HUES6 (cell line): ENCODE results near the gene UMODL1.

Source experiments
- H3K27ac ChIP-seq: 2 replicates; pipeline ENCODE4 v1.7.0; 2013; ENCODE audit warnings: low read depth, mild to moderate bottlenecking, low read length, inconsistent platforms
- H3K27me3 ChIP-seq: 2 replicates; pipeline ENCODE4 v1.6.1; 2013; ENCODE audit warnings: low read length; ENCODE audit not compliant: control insufficient read depth, insufficient read depth
- H3K36me3 ChIP-seq: 2 replicates; pipeline ENCODE4 v1.6.1; 2013; ENCODE audit warnings: low read length; ENCODE audit not compliant: control insufficient read depth, insufficient read depth
- H3K4me1 ChIP-seq: 2 replicates; pipeline ENCODE4 v1.6.1; 2013; ENCODE audit warnings: low read length; ENCODE audit not compliant: control insufficient read depth, insufficient read depth
- H3K4me3 ChIP-seq: 2 replicates; pipeline ENCODE4 v1.5.1; 2013; ENCODE audit warnings: low read depth, low read length
- H3K9ac ChIP-seq: one replicate; pipeline ENCODE4 v1.6.1; 2013; ENCODE audit warnings: mild to moderate bottlenecking, low read length
- H3K9me3 ChIP-seq: 2 replicates; pipeline ENCODE4 v1.6.1; 2013; ENCODE audit warnings: low read depth, low read length; ENCODE audit not compliant: control insufficient read depth, insufficient read depth

UMODL1 gene

DNA sequence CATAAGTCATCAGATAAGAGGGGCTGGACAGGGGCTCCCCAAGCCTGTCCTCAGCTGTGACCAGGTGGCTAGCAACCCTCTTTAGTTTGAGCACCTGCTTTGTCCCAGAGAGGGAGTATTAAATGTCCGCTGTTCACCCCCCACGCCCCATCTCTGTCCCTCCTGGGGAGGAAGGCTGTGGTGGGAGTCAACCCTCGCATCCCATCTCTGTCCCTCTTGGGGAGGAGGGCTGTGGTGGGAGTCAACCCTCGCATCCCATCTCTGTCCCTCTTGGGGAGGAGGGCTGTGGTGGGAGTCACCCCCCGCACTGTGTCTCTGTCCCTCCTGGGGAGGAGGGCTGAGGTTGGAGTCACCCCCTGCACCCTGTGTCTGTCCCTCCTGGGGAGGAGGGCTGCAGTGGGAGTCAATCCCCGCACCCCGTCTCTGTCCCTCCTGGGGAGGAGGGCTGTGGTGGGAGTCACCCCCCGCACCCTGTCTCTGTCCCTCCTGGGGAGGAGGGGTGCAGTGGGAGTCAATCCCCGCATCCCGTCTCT, 75.2 kb downstream of the UMODL1 start:
- H3K9me3 ChIP-seq, result no peaks in the 10 kb centered on the region
- peaks cover 6% of the 10 kb centered on the region; the same call in 1 of the 2 replicates for H3K4me1 ChIP-seq
- H3K4me3 ChIP-seq, result no peak overlapping the region
- no peaks in the 10 kb centered on the region for H3K27me3 ChIP-seq
- no peaks in the 10 kb centered on the region for H3K36me3 ChIP-seq
- no peak overlapping the region for H3K9ac ChIP-seq
- no peak overlapping the region for H3K27ac ChIP-seq

DNA sequence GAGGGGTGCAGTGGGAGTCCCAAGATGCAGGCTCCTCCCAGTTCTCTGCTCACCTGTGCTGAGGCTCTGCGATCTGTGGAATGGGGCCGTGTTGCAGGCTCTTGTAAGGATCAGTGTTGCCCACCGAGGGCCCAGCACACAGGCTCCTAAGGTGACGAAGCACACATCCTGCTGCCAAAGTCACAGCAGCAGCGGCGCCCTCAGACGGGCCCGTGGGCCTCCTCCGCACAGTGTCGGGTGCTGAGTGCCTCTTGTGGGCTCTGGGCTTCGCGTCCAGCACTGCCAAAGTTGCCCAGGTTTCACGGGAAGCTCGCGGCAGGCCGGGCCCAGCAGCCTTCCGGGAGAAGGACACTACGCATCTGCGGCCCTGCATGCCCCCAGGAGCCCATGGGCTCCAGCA, 75.7 kb downstream of the UMODL1 start:
- Histone ChIP-seq H3K4me3 (no peak overlapping the region), H3K27me3 (no peaks in the 10 kb centered on the region), H3K27ac (no peak overlapping the region), H3K36me3 (no peaks in the 10 kb centered on the region), H3K4me1 (peaks cover 6% of the 10 kb centered on the region; the same call in 1 of the 2 replicates), H3K9ac (no peak overlapping the region), H3K9me3 (no peaks in the 10 kb centered on the region)

DNA sequence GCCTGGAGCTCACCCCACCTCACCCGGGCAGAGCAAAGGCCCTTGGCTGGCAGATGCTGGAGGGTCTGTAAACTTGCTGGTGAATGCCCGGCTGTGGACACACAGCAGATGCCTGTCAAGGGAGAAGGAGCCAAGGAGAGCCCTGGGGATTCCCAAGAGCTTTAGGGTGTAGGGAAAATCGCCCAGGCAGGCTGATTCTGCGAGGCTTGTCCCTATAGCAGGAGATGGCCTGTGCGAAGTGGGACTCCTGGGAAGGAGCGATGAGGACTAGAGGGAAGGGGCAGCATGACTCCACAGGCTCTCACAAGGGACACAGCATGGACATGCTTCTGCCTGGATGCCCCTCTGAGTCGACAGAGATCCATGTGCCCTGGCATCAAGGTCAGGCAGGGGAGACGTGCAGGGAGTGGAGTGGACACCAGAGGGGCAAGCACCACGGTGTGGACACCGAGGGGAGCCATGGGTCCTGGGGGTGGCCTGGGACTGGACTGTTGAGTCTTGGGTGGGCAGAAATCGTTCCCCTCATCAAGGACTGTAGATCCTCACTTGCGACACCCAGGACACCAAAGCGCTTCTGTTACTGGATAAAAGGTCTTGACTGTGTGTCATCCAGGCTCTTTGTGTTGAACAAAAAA, 76.4 kb downstream of the UMODL1 start:
- H3K4me3 ChIP-seq, result no peak overlapping the region
- H3K4me1 ChIP-seq, result peaks cover 6% of the 10 kb centered on the region; the same call in 1 of the 2 replicates
- no peak overlapping the region for H3K9ac ChIP-seq
- H3K9me3 ChIP-seq, result no peaks in the 10 kb centered on the region
- no peaks in the 10 kb centered on the region for H3K36me3 ChIP-seq
- no peaks in the 10 kb centered on the region for H3K27me3 ChIP-seq
- no peak overlapping the region for H3K27ac ChIP-seq

DNA sequence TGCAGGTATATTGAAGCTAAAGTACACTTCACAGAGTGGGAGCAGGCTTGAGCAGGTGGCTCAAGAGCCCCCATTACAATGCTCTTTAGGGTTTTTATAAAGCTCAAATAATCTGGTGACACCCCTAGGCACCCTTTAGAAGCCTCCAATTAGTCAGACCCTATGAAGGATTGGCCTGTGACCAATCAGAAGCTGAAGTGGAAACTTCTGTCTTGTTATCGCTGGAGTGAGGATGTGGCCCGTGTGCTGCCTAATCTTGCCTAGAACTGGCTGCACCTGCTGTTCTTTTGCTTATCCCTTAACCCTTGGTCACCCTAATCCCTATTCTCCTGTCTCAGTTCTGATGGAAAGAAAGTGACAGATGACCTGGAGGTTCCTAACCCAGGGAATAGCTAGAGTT, 77.0 kb downstream of the UMODL1 start:
- Histone ChIP-seq H3K9me3 (no peaks in the 10 kb centered on the region), H3K9ac (no peak overlapping the region), H3K27ac (no peak overlapping the region)

DNA sequence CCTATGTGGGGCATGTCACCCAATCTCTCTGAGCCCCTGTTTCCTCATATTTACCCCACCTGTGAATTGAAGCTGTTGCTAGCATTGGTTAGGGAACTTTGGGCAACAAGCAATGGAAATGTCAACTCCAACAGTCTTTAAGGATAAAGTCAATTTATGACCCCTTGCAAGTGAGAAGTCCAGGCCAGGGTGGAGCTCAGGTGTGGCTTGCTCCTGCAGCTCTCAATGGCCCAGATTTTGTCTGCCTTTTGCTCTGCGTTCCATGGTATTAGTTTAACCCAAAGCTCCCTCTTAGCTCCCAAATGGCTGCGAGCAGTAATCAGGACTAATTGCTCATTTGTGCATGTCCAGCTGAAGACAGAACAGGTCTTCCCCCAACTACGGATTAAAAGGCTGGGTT, 77.5 kb downstream of the UMODL1 start:
- Histone ChIP-seq H3K36me3 (no peaks in the 10 kb centered on the region), H3K9me3 (no peaks in the 10 kb centered on the region)

More for the DNA sequence above, 77.0 kb downstream of the UMODL1 start:
- Histone ChIP-seq H3K4me1 (peaks cover 6% of the 10 kb centered on the region; the same call in 1 of the 2 replicates), H3K4me3 (no peak overlapping the region), H3K36me3 (no peaks in the 10 kb centered on the region), H3K27me3 (no peaks in the 10 kb centered on the region)

DNA sequence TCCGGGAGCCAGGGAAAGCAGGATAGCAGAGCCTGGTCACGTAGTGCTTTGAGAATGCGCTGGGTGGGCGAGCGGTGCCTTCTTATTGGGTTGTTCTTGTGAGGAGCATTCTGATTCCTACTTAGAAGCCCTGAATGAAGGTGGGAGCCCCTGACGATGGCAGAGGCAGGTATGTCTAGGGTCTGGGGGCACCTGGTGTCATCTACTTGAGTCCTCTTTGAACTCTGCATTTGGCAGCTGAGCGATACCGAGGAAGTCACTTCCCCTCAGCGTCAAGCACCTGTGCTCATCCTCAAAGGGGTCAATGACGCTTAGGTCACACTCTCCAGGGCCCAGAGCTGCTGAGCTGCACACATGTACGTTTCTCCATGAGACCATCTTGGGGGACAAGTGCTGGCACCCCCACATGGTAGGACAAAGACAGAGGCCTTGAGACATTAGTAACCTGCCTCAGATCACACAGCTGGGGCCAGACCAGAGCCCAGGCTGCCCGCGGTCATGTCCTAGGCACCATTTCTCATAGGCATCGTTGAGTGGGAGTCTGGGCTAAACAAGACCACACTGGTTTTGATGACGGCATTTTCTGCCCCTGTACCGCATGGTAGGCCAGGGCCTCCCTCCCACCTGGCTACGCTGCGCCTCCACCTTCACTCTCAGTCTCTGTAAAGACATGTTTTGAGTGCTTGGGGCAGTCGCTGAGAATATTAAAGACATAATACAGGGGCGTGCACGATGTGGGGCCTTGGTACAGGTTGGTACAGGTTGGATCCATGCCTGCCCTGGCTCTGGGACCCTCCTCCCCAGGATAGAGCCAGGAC, 78.7 kb downstream of the UMODL1 start:
- no peak overlapping the region for H3K9ac ChIP-seq

More for the DNA sequence above, 77.5 kb downstream of the UMODL1 start:
- no peak overlapping the region for H3K27ac ChIP-seq
- no peak overlapping the region for H3K4me3 ChIP-seq
- no peak overlapping the region for H3K9ac ChIP-seq
- no peaks in the 10 kb centered on the region for H3K27me3 ChIP-seq
- peaks cover 6% of the 10 kb centered on the region; the same call in 1 of the 2 replicates for H3K4me1 ChIP-seq

DNA sequence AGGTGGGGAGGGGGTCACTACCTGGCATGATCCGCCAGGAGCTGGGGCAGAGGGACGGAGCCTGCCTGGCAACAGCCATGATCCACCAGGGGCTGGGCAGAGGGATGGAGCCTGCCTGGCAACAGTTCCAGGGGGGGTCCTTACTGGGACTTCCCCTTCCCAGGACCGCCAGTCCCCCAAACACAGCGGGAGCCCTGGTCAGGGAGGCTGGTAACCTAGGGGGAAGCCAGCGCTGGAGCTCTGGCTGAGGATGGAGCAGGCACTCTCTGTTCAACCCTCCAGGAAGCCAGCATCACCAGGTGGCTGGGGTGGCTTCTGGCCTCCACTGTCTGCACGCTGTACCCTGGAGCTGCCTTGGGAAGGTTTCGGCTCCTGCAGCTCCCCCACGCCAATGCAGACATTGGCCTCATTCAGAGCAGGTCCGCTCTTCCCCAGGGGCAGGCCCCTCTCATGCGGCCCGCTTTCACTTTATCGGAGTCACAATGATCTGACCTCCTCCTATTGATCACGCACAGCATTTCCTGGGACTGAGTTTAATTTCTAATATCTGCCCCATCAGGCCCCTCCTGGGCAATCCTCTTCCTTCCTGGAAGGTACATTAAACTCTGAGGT, 79.5 kb downstream of the UMODL1 start:
- H3K27ac ChIP-seq, result no peak overlapping the region
- H3K36me3 ChIP-seq, result no peaks in the 10 kb centered on the region
- peaks cover 3% of the 10 kb centered on the region; the same call in 1 of the 2 replicates for H3K4me1 ChIP-seq
- H3K27me3 ChIP-seq, result no peaks in the 10 kb centered on the region
- no peaks in the 10 kb centered on the region for H3K9me3 ChIP-seq
- H3K9ac ChIP-seq, result no peak overlapping the region
- H3K4me3 ChIP-seq, result no peak overlapping the region

More for the DNA sequence above, 78.7 kb downstream of the UMODL1 start:
- Histone ChIP-seq H3K9me3 (no peaks in the 10 kb centered on the region), H3K4me1 (peaks cover 6% of the 10 kb centered on the region; the same call in 1 of the 2 replicates), H3K27ac (no peak overlapping the region), H3K4me3 (no peak overlapping the region), H3K36me3 (no peaks in the 10 kb centered on the region), H3K27me3 (no peaks in the 10 kb centered on the region)

DNA sequence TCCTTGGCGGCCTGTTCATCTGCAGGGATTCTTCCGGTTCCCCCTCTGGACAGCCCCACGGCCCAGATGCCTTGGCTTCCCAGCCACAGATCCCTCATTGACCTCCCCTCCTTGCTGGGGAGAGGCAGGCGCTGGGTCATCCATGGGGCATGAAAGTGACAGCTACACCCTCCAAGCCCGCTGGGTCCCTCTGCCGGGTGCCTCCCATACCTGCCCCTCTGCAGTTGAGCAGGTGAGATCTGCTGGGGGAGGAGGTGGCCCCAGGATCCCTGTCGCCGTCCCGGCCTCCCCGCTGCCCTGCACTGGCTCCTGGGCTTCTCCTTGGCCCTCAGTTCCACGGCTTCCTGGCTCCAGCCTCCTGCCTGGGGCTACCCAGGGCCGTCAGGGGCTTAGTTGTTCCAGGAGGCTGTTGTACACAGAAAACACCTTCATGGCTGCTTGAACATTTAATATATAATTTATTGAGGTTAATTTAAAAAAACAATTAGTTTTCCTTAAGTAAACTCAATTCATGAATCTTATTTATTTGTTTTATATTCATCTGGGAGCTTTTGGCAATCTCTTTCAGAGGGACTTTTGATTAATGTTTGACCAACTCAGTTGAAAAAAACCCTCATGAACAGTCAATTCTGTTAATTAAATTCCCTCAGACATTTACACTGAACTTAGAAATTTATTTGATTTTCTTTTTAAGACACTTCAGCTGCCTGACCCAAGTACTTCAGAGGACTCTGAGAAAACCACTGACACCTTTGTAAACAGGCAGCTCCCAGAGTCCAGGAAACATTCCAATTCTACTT, 80.2 kb downstream of the UMODL1 start:
- no peaks in the 10 kb centered on the region for H3K9me3 ChIP-seq
- H3K9ac ChIP-seq, result no peak overlapping the region
- H3K4me3 ChIP-seq, result no peak overlapping the region
- H3K36me3 ChIP-seq, result no peaks in the 10 kb centered on the region
- no peak overlapping the region for H3K27ac ChIP-seq
- no peaks in the 10 kb centered on the region for H3K4me1 ChIP-seq
- H3K27me3 ChIP-seq, result no peaks in the 10 kb centered on the region

DNA sequence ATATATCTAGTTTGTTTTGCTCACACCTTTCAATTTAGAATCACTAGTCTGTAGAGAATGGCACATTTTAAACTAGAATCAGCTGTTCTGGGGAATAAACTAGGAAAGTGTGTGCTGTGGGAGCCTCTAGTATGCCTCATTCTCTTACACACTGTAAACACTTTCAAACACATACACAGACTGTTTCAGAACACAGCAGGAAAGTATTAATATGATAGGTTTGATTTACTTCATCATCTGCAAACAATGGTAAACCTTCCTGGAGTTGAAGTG, 80.8 kb downstream of the UMODL1 start:
- Histone ChIP-seq H3K4me3 (no peak overlapping the region), H3K27me3 (no peaks in the 10 kb centered on the region), H3K9me3 (no peaks in the 10 kb centered on the region), H3K36me3 (no peaks in the 10 kb centered on the region), H3K4me1 (no peaks in the 10 kb centered on the region), H3K9ac (no peak overlapping the region), H3K27ac (no peak overlapping the region)

DNA sequence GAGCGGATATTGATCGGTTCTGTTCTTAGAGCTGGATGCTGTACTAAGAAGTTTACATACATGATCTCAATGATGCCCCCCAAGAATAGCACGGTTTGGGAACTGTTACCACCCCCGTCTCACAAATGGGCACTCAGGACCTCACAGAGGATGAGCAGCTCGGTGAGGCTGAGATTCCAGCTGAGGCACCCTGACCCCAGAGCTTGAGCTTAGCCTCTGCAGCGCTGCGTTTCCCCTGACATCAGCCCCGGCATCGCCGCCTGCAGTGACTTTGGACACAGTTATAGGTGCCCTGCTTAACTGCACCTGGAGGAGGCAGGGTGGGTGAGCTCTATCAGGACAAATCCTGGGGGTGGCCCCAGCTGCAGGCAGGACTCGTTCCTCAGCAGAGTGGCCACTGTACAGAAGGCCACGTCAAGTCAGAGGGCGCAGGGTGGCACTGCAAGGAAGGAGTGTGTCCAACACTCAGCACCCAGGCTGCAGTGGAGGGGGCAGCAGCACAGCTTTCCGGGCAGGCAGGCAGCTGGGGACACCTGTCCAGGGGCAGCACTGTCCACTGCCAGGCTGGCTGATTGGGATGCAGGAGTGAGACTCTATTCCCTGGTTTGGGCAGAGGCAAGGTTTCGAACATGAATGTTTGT, 82.0 kb downstream of the UMODL1 start:
- no peaks in the 10 kb centered on the region for H3K27me3 ChIP-seq

More for the DNA sequence above, 82.0 kb downstream of the UMODL1 start:
- Histone ChIP-seq H3K4me3 (no peak overlapping the region), H3K4me1 (no peaks in the 10 kb centered on the region; the same call in 1 of the 2 replicates), H3K36me3 (no peaks in the 10 kb centered on the region), H3K9me3 (no peaks in the 10 kb centered on the region), H3K9ac (no peak overlapping the region), H3K27ac (no peak overlapping the region)
